OCI-LY7 (cell line): Measurements from ENCODE around the gene SYT13. TPM values are rescaled to one million over a fixed set of nuclear protein-coding genes. Genes with fewer than 3 reads are reported as not detected.

Experiments used
- BruUV-seq: library from RNA; stranded (reverse); fragments of 400-500 nt; replicated peaks from 2 replicates; lab custom pipeline; 2021; lab: Mats Ljungman, UMichigan
- CTCF ChIA-PET: fragments of 300-600 bp; sonication (Branson Sonifier 250); formaldehyde crosslinking; loops from one replicate; lab custom pipeline; 2022; ENCODE audit warnings: antibody characterized with exemption; ENCODE audit not compliant: unreplicated experiment; lab: Charles Lee
- POLR2A ChIA-PET: fragments of 300-600 bp; sonication (Branson Sonifier 250); formaldehyde crosslinking; loops from one replicate; lab custom pipeline; 2022; ENCODE audit warnings: antibody characterized with exemption; lab: Charles Lee
- DNase-seq: peaks from one replicate; pipeline ENCODE4 v3.0.0-alpha.2; 2015; ENCODE audit warnings: low spot score
- H2AFZ ChIP-seq: fragments of 200-600 bp; sonication (generic), shearing (Covaris generic); 2 replicates; pipeline ENCODE4 v1.6.1; 2014; ENCODE audit warnings: mild to moderate bottlenecking, antibody characterized with exemption, low read length, moderate library complexity
- H3K27ac ChIP-seq: fragments of 200-600 bp; sonication (generic); 2 replicates; pipeline ENCODE4 v1.5.1; 2014; ENCODE audit warnings: mixed run types, low read depth, mild to moderate bottlenecking, moderate library complexity, low read length, inconsistent platforms; ENCODE audit not compliant: poor library complexity, severe bottlenecking
- H3K36me3 ChIP-seq: fragments of 200-600 bp; sonication (generic); 2 replicates; pipeline ENCODE4 v1.6.1; 2014; ENCODE audit warnings: mild to moderate bottlenecking, antibody characterized with exemption, low read length, moderate library complexity, mixed read lengths; ENCODE audit not compliant: insufficient read depth
- H3K4me1 ChIP-seq: fragments of 200-600 bp; sonication (generic); 2 replicates; pipeline ENCODE4 v1.5.1; 2014; ENCODE audit warnings: mild to moderate bottlenecking, low read length; ENCODE audit not compliant: insufficient read depth, poor library complexity, severe bottlenecking
- H3K4me2 ChIP-seq: fragments of 200-600 bp; sonication (generic); 2 replicates; pipeline ENCODE4 v1.6.1; 2014; ENCODE audit warnings: mild to moderate bottlenecking, low read length
- H3K4me3 ChIP-seq: fragments of 200-600 bp; sonication (generic); 2 replicates; pipeline ENCODE4 v1.5.1; 2014; ENCODE audit warnings: mild to moderate bottlenecking, low read depth, low read length; ENCODE audit not compliant: poor library complexity, severe bottlenecking
- H3K79me2 ChIP-seq: fragments of 200-600 bp; sonication (generic); 2 replicates; pipeline ENCODE4 v1.6.1; 2016; ENCODE audit warnings: low read depth, mild to moderate bottlenecking, low read length, moderate library complexity, mixed read lengths; ENCODE audit not compliant: insufficient read depth
- H3K9me2 ChIP-seq: fragments of 200-600 bp; sonication (generic); 2 replicates; pipeline ENCODE4 v1.6.1; 2016; ENCODE audit warnings: mild to moderate bottlenecking, low read length, mixed read lengths; ENCODE audit not compliant: insufficient read depth
- H3K9me3 ChIP-seq: fragments of 200-600 bp; sonication (generic); 2 replicates; pipeline ENCODE4 v1.6.1; 2014; ENCODE audit warnings: mild to moderate bottlenecking, mixed run types, low read length, mixed read lengths
- H4K20me1 ChIP-seq: fragments of 200-600 bp; sonication (generic); 2 replicates; pipeline ENCODE4 v1.6.1; 2014; ENCODE audit warnings: mild to moderate bottlenecking, antibody characterized with exemption, low read length, moderate library complexity, mixed read lengths; ENCODE audit not compliant: insufficient read depth
- EZH2phosphoT487 ChIP-seq: fragments of 200-600 bp; sonication (generic); IDR thresholded peaks from 2 replicates; pipeline ENCODE4 v1.6.1; 2018; ENCODE audit warnings: low read depth, borderline replicate concordance, mild to moderate bottlenecking, mixed run types, antibody characterized with exemption, low read length, moderate library complexity, mixed read lengths
- intact Hi-C: fragments of 100-400 bp; cut with micrococcal nuclease; formaldehyde crosslinking; loops from one replicate; pipeline ENCODE4 v1.10.0; 2022; ENCODE audit not compliant: unreplicated experiment
- total RNA-seq, 2 experiments: library from RNA; depleted of rRNA in 1 of 2; stranded (reverse); fragments of >200 nt in 1 of 2; shearing (Covaris generic) in 1 of 2; gene quantifications; 2 replicates each; pipeline ENCODE4 v1.2.3, GENCODE V29; 2014 to 2022
- TF ChIP-seq, protein P1 (sequence below): fragments of 200-600 bp; sonication (generic); conservative IDR thresholded peaks from 2 replicates; pipeline ENCODE4 v1.5.1; 2014; ENCODE audit warnings: mild to moderate bottlenecking, antibody characterized with exemption, low read length, moderate library complexity, mixed read lengths

The SYT13 gene
- total RNA-seq, 2 experiments from 2014 or later, result not detected

GRCh38 chr11:45304111-45304991, 18.2 kb upstream of the SYT13 start:
- Histone ChIP-seq H4K20me1 (no peaks in the 10 kb centered on the region), H3K4me1 (peaks cover 10% of the 10 kb centered on the region), H3K4me3 (no peak overlapping the region), H3K4me2 (no peak overlapping the region), H3K9me3 (no peaks in the 10 kb centered on the region), H3K79me2 (no peaks in the 10 kb centered on the region), H3K27ac (no peak overlapping the region), H3K36me3 (no peaks in the 10 kb centered on the region), H3K9me2 (no peaks in the 10 kb centered on the region), H2AFZ (no peak overlapping the region)
- DNase-seq, result no peak
- intact Hi-C loops, result no loop called here
- ChIA-PET CTCF (no interaction called here), POLR2A (no interaction called here)
- TF ChIP-seq, protein P1, sequence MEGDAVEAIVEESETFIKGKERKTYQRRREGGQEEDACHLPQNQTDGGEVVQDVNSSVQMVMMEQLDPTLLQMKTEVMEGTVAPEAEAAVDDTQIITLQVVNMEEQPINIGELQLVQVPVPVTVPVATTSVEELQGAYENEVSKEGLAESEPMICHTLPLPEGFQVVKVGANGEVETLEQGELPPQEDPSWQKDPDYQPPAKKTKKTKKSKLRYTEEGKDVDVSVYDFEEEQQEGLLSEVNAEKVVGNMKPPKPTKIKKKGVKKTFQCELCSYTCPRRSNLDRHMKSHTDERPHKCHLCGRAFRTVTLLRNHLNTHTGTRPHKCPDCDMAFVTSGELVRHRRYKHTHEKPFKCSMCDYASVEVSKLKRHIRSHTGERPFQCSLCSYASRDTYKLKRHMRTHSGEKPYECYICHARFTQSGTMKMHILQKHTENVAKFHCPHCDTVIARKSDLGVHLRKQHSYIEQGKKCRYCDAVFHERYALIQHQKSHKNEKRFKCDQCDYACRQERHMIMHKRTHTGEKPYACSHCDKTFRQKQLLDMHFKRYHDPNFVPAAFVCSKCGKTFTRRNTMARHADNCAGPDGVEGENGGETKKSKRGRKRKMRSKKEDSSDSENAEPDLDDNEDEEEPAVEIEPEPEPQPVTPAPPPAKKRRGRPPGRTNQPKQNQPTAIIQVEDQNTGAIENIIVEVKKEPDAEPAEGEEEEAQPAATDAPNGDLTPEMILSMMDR, result no peak
- no peak for TF ChIP-seq EZH2phosphoT487
- BruUV-seq, result no TSS peak

DNA sequence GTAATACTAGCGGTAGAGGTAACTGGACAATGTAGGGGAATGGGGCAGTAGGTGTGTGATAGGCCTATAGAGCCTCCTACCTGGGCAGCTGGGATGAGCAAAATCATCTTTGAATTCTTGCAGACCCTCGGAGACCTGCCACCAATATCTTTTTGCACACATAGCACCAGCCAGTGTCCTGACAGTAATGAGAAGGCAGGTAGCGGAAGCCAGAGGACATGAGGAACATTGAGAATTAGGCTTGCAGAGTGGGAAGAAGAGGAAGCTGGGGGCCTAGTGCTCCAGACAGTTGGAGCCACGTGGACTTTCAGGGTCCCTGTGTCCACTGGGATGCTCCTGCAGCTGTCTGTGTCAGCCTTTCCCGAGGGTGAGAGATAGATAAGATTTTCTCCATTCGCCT, 17.2 kb upstream of the SYT13 start:
- no TSS peak for BruUV-seq
- CTCF ChIA-PET, result no interaction called here
- H3K4me2 ChIP-seq, result no peak overlapping the region

More for the DNA sequence above, 17.2 kb upstream of the SYT13 start:
- DNase-seq, result no peak
- POLR2A ChIA-PET, result no interaction called here
- TF ChIP-seq, protein P1, result no peak
- no peak for TF ChIP-seq EZH2phosphoT487
- Histone ChIP-seq H3K79me2 (no peaks in the 10 kb centered on the region), H3K4me1 (peaks cover 20% of the 10 kb centered on the region), H2AFZ (no peak overlapping the region), H3K36me3 (no peaks in the 10 kb centered on the region), H3K9me2 (no peaks in the 10 kb centered on the region), H3K4me3 (no peak overlapping the region), H4K20me1 (no peaks in the 10 kb centered on the region), H3K9me3 (no peaks in the 10 kb centered on the region), H3K27ac (no peak overlapping the region)
- intact Hi-C loops, result no loop called here
